H9 (cell line): ENCODE data around the gene CHL1. TPM values are rescaled to one million over a fixed set of nuclear protein-coding genes. Genes with fewer than 3 reads are reported as not detected.

Source experiments
- DNase-seq: peaks from one replicate; pipeline ENCODE4 v3.0.0-alpha.2; 2017
- H2AFZ ChIP-seq: one replicate; pipeline ENCODE4 v1.6.1; 2013; ENCODE audit warnings: mild to moderate bottlenecking, low read length, control low read depth, moderate library complexity
- H2AK5ac ChIP-seq: 2 replicates; pipeline ENCODE4 v1.6.1; 2013; ENCODE audit warnings: low read length, control low read depth, mixed read lengths; ENCODE audit not compliant: insufficient read length
- H2BK120ac ChIP-seq: one replicate; pipeline ENCODE4 v1.6.1; 2013; ENCODE audit warnings: low read depth, mild to moderate bottlenecking, low read length, control low read depth, inconsistent platforms; ENCODE audit not compliant: poor library complexity, severe bottlenecking
- H2BK12ac ChIP-seq: 2 replicates; pipeline ENCODE4 v1.6.1; 2013; ENCODE audit warnings: low read length, control low read depth, mixed read lengths, low read depth; ENCODE audit not compliant: insufficient read length
- H2BK15ac ChIP-seq: 2 replicates; pipeline ENCODE4 v1.6.1; 2013; ENCODE audit warnings: low read depth, low read length, control low read depth
- H2BK20ac ChIP-seq: one replicate; pipeline ENCODE4 v1.6.1; 2013; ENCODE audit warnings: low read depth, mild to moderate bottlenecking, low read length, control low read depth, inconsistent platforms; ENCODE audit not compliant: poor library complexity, severe bottlenecking
- H2BK5ac ChIP-seq: 2 replicates; pipeline ENCODE4 v1.6.1; 2013; ENCODE audit warnings: low read length, control low read depth, mixed read lengths; ENCODE audit not compliant: insufficient read length
- H3K14ac ChIP-seq: 2 replicates; pipeline ENCODE4 v1.6.1; 2013; ENCODE audit warnings: low read length, control low read depth; ENCODE audit not compliant: insufficient read depth
- H3K18ac ChIP-seq: 2 replicates; pipeline ENCODE4 v1.6.1; 2013; ENCODE audit warnings: low read depth, mild to moderate bottlenecking, mixed read lengths, low read length, control low read depth; ENCODE audit not compliant: insufficient read length
- H3K23ac ChIP-seq: 2 replicates; pipeline ENCODE4 v1.6.1; 2013; ENCODE audit warnings: low read length, control low read depth, mixed read lengths, low read depth; ENCODE audit not compliant: insufficient read length
- H3K23me2 ChIP-seq: 2 replicates; pipeline ENCODE4 v1.6.1; 2013; ENCODE audit warnings: low read depth, mild to moderate bottlenecking, mixed read lengths, low read length, control low read depth; ENCODE audit not compliant: insufficient read length, poor library complexity, severe bottlenecking
- H3K27ac ChIP-seq: 2 replicates; pipeline ENCODE4 v1.5.1; 2013; ENCODE audit warnings: low read length, control low read depth, mixed read lengths, low read depth; ENCODE audit not compliant: insufficient read length
- H3K27me3 ChIP-seq: 2 replicates; pipeline ENCODE4 v1.6.1; 2013; ENCODE audit warnings: low read length, control low read depth, inconsistent platforms; ENCODE audit not compliant: insufficient read depth
- H3K4ac ChIP-seq: 2 replicates; pipeline ENCODE4 v1.6.1; 2013; ENCODE audit warnings: low read depth, mild to moderate bottlenecking, control low read depth, inconsistent platforms, low read length, moderate library complexity
- H3K4me1 ChIP-seq: 2 replicates; pipeline ENCODE4 v1.6.1; 2013; ENCODE audit warnings: low read length, control low read depth, inconsistent platforms; ENCODE audit not compliant: insufficient read depth
- H3K4me2 ChIP-seq: 2 replicates; pipeline ENCODE4 v1.6.1; 2013; ENCODE audit warnings: low read length, control low read depth, mixed read lengths; ENCODE audit not compliant: insufficient read length, insufficient read depth
- H3K56ac ChIP-seq: 2 replicates; pipeline ENCODE4 v1.6.1; 2013; ENCODE audit warnings: low read depth, mild to moderate bottlenecking, mixed read lengths, low read length, control low read depth; ENCODE audit not compliant: insufficient read length
- H3K79me1 ChIP-seq: 2 replicates; pipeline ENCODE4 v1.6.1; 2013; ENCODE audit warnings: low read depth, mild to moderate bottlenecking, moderate library complexity, low read length, control low read depth, inconsistent platforms; ENCODE audit not compliant: insufficient read depth, poor library complexity, severe bottlenecking
- H3K79me2 ChIP-seq: 2 replicates; pipeline ENCODE4 v1.6.1; 2013; ENCODE audit warnings: low read length, control low read depth, inconsistent platforms; ENCODE audit not compliant: insufficient read depth
- H3K9ac ChIP-seq: 2 replicates; pipeline ENCODE4 v1.6.1; 2013; ENCODE audit warnings: low read length, control low read depth, mixed read lengths; ENCODE audit not compliant: insufficient read length; ENCODE audit errors: extremely low read depth
- H3K9me3 ChIP-seq: one replicate; pipeline ENCODE4 v1.6.1; 2013; ENCODE audit warnings: low read depth, low read length, inconsistent platforms; ENCODE audit not compliant: control insufficient read depth
- H3T11ph ChIP-seq: one replicate; pipeline ENCODE4 v1.6.1; 2013; ENCODE audit warnings: mild to moderate bottlenecking, low read length, control low read depth, inconsistent platforms
- H4K20me1 ChIP-seq: one replicate; pipeline ENCODE4 v1.6.1; 2013; ENCODE audit not compliant: control insufficient read depth, insufficient read length, insufficient read depth
- H4K5ac ChIP-seq: 2 replicates; pipeline ENCODE4 v1.6.1; 2013; ENCODE audit warnings: low read depth, mild to moderate bottlenecking, mixed read lengths, low read length, control low read depth; ENCODE audit not compliant: insufficient read length
- H4K8ac ChIP-seq: replicated peaks from 2 replicates; pipeline ENCODE4 v1.6.1; 2013; ENCODE audit warnings: low read length, control low read depth, mixed read lengths, low read depth; ENCODE audit not compliant: insufficient read length
- H4K91ac ChIP-seq: 2 replicates; pipeline ENCODE4 v1.6.1; 2013; ENCODE audit warnings: low read depth, mild to moderate bottlenecking, moderate library complexity, mixed read lengths, low read length, control low read depth; ENCODE audit not compliant: insufficient read length
- H3K27ac Mint-ChIP-seq, 3 experiments: 2 replicates in 2 of 3; 3 replicates in 1 of 3; pipeline ENCODE4 v1.8.0; 2020 to 2021; ENCODE audit warnings: mixed read lengths in 3 of 3, mild to moderate bottlenecking in 1 of 3, moderate library complexity in 1 of 3
- H3K27me3 Mint-ChIP-seq: 2 replicates; pipeline ENCODE4 v1.8.0; 2021; ENCODE audit warnings: low read depth, mild to moderate bottlenecking, moderate library complexity, mixed read lengths
- H3K36me3 Mint-ChIP-seq, 3 experiments: 2 replicates in 2 of 3; 3 replicates in 1 of 3; pipeline ENCODE4 v1.8.0; 2020 to 2021; ENCODE audit warnings: low read depth in 3 of 3, mixed read lengths in 3 of 3; ENCODE audit not compliant: insufficient read depth in 1 of 3
- H3K4me1 Mint-ChIP-seq, 2 experiments: 2 replicates each; pipeline ENCODE4 v1.8.0; 2020; ENCODE audit warnings: mixed read lengths in 2 of 2
- H3K4me3 Mint-ChIP-seq, 2 experiments: 2 replicates in 1 of 2; 3 replicates in 1 of 2; pipeline ENCODE4 v1.8.0; 2020 to 2021; ENCODE audit warnings: mild to moderate bottlenecking in 2 of 2, mixed read lengths in 2 of 2, moderate library complexity in 1 of 2
- H3K9me3 Mint-ChIP-seq, 2 experiments: 2 replicates in 1 of 2; 3 replicates in 1 of 2; pipeline ENCODE4 v1.8.0; 2020; ENCODE audit warnings: mild to moderate bottlenecking in 2 of 2, mixed read lengths in 2 of 2, moderate library complexity in 1 of 2
- CTCF ChIP-seq: fragments of 200-600 bp; sonication (generic); conservative IDR thresholded peaks from 3 replicates; pipeline ENCODE4 v1.8.0; 2021; ENCODE audit warnings: antibody characterized with exemption, mild to moderate bottlenecking
- WGBS: extraction: QIAGEN DNeasy Blood & Tissue Kit; methylation state at CpG from one replicate; pipeline ENCODE4 v1.1.7; 2013; ENCODE audit warnings: missing lambda C conversion rate, low lambda C conversion rate, mixed read lengths; ENCODE audit not compliant: insufficient read length; ENCODE audit errors: extremely low coverage; 5-methylcytosine and 5-hydroxymethylcytosine counted together
- total RNA-seq: library from RNA; stranded (reverse); gene quantifications from 2 replicates; pipeline ENCODE4 v1.2.1, GENCODE V29; 2021

CHL1 gene
- total RNA-seq, 1 experiment from 2014 or later, result not detected

- H3K9me3 ChIP-seq, result no peaks in the 10 kb centered on the region
- Mint-ChIP-seq H3K27me3 (peaks cover 54% of the 10 kb centered on the region), H3K36me3 (no peaks in the 10 kb centered on the region), H3K4me3 (no peak overlapping the region), H3K9me3 (no peaks in the 10 kb centered on the region; a peak in 1 of 5 replicates), H3K4me1 (0 out of 4 replicates have a peak, but pooled peaks cover 0 to 2% of the 10 kb centered on the region in 2 experiments), H3K27ac (no peak overlapping the region)
- H2AK5ac ChIP-seq, result no peak overlapping the region
- H3K23me2 ChIP-seq, result no peaks in the 10 kb centered on the region
- no peak overlapping the region for H2AFZ ChIP-seq
- no peak overlapping the region for H3K18ac ChIP-seq
- no peak for DNase-seq
- H2BK5ac ChIP-seq, result no peak overlapping the region
- no peak overlapping the region for H4K5ac ChIP-seq
- no peak overlapping the region for H2BK120ac ChIP-seq
- H3K79me1 ChIP-seq, result no peaks in the 10 kb centered on the region
- H3K27ac ChIP-seq, result no peak overlapping the region
- H4K20me1 ChIP-seq, result no peaks in the 10 kb centered on the region
- H3K14ac ChIP-seq, result no peak overlapping the region
- TF ChIP-seq CTCF, result no peak
- peaks cover 17% of the 10 kb centered on the region for H3K27me3 ChIP-seq
- no peak overlapping the region for H3K23ac ChIP-seq
- no peak overlapping the region for H4K91ac ChIP-seq
- no peak overlapping the region for H2BK20ac ChIP-seq
- no peak overlapping the region for H3K4ac ChIP-seq
- no peak overlapping the region for H3K56ac ChIP-seq
- no peak overlapping the region for H4K8ac ChIP-seq
- no peak overlapping the region for H2BK12ac ChIP-seq
- WGBS, result 100% methylated on average over 2 of the region's 7 CpGs
- no peaks in the 10 kb centered on the region for H3K4me1 ChIP-seq
- no peak overlapping the region for H3T11ph ChIP-seq
- H3K4me2 ChIP-seq, result no peak overlapping the region
- H3K79me2 ChIP-seq, result no peaks in the 10 kb centered on the region
- H2BK15ac ChIP-seq, result no peak overlapping the region
- H3K9ac ChIP-seq, result no peak overlapping the region
Observed at GRCh38 chr3:418239-418929, 221.8 kb downstream of the CHL1 start.
